Neural crest cell (in vitro differentiated cells): ENCODE data around the gene CACNA2D2. TPM values are rescaled to one million over a fixed set of nuclear protein-coding genes. Genes with fewer than 3 reads are reported as not detected.

Experiments
- DNase-seq: peaks from one replicate; pipeline ENCODE4 v3.0.0; 2021; ENCODE audit warnings: low read depth, mixed read lengths, low spot score
- H3K27ac Mint-ChIP-seq: one replicate; pipeline ENCODE4 v1.8.0; 2021; ENCODE audit warnings: mild to moderate bottlenecking, mixed read lengths; ENCODE audit not compliant: unreplicated experiment
- H3K27me3 Mint-ChIP-seq: 2 replicates; pipeline ENCODE4 v1.8.0; 2021; ENCODE audit warnings: low read depth, mild to moderate bottlenecking, mixed read lengths
- H3K36me3 Mint-ChIP-seq: 2 replicates; pipeline ENCODE4 v1.8.0; 2021; ENCODE audit warnings: low read depth, mild to moderate bottlenecking, mixed read lengths
- H3K4me1 Mint-ChIP-seq: 2 replicates; pipeline ENCODE4 v1.8.0; 2021; ENCODE audit warnings: mixed read lengths
- H3K4me3 Mint-ChIP-seq: one replicate; pipeline ENCODE4 v1.8.0; 2021; ENCODE audit warnings: mild to moderate bottlenecking, mixed read lengths
- H3K9me3 Mint-ChIP-seq: 2 replicates; pipeline ENCODE4 v1.8.0; 2021; ENCODE audit warnings: mixed read lengths
- CTCF ChIP-seq: fragments of 200-600 bp; sonication (generic); conservative IDR thresholded peaks from 2 replicates; pipeline ENCODE4 v1.5.0; 2021; ENCODE audit warnings: antibody characterized with exemption, mild to moderate bottlenecking
- total RNA-seq: library from RNA; stranded (reverse); gene quantifications from 2 replicates; pipeline ENCODE4 v1.2.1, GENCODE V29; 2021

Gene CACNA2D2
- total RNA-seq, 1 donor from 2014 or later, result 8.7 TPM

- Mint-ChIP-seq H3K4me1 (peaks cover 10% of the 10 kb centered on the region), H3K27me3 (no peaks in the 10 kb centered on the region), H3K27ac (no peak overlapping the region), H3K36me3 (no peaks in the 10 kb centered on the region), H3K9me3 (no peaks in the 10 kb centered on the region), H3K4me3 (no peak overlapping the region)
- DNase-seq, result no peak
- no peak for TF ChIP-seq CTCF
These were observed 119.7 kb downstream of the CACNA2D2 start for GRCh38 chr3:50383750-50384149.

DNA sequence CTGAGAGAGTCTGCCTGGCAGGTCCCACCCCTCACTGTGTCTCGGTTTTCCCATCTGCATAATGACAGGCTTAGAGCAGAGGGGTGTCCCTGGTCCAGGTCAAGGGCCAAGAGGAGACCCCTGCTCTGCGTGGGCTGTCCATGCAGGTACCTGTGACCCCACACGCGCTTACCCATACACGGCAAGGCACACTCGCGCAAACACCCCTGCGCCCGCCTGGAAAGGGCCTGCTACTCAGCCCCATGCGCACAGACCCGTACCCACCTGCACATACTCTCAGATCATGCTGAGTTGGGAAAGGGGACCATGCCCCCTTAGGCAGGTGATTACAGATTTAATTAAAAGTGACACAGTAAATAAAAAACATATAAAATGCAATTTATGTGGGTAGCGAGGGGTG, 120.7 kb downstream of the CACNA2D2 start:
- no peak for TF ChIP-seq CTCF
- Mint-ChIP-seq H3K36me3 (no peaks in the 10 kb centered on the region), H3K9me3 (no peaks in the 10 kb centered on the region), H3K4me1 (peaks cover 10% of the 10 kb centered on the region), H3K27ac (no peak overlapping the region), H3K4me3 (no peak overlapping the region), H3K27me3 (no peaks in the 10 kb centered on the region)
- no peak for DNase-seq

- DNase-seq, result no peak
- no peak overlapping the region for H3K27ac Mint-ChIP-seq
- TF ChIP-seq CTCF, result no peak
- H3K36me3 Mint-ChIP-seq, result no peaks in the 10 kb centered on the region
- H3K4me1 Mint-ChIP-seq, result peaks cover 10% of the 10 kb centered on the region
- H3K27me3 Mint-ChIP-seq, result no peaks in the 10 kb centered on the region
- no peak overlapping the region for H3K4me3 Mint-ChIP-seq
- H3K9me3 Mint-ChIP-seq, result no peaks in the 10 kb centered on the region
These were observed 122.1 kb downstream of the CACNA2D2 start for GRCh38 chr3:50381383-50381782.

DNA sequence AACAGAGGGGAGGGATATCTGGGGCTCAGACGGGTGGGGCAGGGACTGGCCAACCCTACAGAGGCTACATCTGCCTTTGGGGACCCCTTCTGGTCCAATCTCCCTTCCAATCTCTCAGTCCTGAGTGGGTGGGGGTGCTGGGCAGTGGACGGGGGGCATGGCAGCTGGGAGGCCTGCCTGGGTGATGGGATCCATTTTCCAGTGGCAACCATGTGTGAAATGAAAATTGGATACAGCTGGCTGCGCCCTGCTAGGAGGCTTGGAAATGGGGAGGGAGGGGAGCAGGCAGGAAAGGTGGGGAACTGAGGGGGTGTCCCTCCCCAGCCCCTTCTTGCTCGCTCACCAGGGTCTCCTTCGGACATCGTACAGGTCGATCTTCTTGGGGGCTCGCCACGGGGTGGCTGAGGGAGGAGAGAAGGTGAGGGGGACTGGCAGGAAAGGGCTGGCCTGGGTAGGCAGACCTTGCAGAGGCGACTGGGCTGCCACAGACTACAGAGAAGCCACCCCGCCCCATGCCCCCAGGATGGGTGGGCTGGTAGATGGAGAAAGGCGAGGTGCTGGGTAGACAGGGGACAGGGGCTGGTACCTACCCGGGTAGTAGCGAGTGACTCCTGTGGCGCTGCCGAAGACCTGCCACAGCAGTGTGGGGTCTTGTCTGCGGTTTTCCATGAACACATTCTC, 122.9 kb downstream of the CACNA2D2 start:
- peak overlapping the region; percentile 71 for H3K27ac Mint-ChIP-seq
- no peaks in the 10 kb centered on the region for H3K36me3 Mint-ChIP-seq
- H3K27me3 Mint-ChIP-seq, result no peaks in the 10 kb centered on the region
- H3K4me1 Mint-ChIP-seq, result peaks cover 10% of the 10 kb centered on the region
- no peak overlapping the region for H3K4me3 Mint-ChIP-seq
- TF ChIP-seq CTCF, result no peak
- no peaks in the 10 kb centered on the region for H3K9me3 Mint-ChIP-seq
- no peak for DNase-seq

- Mint-ChIP-seq H3K4me1 (peaks cover 7% of the 10 kb centered on the region), H3K4me3 (no peak overlapping the region), H3K9me3 (no peaks in the 10 kb centered on the region), H3K27me3 (no peaks in the 10 kb centered on the region), H3K27ac (peak overlapping the region; percentile 78), H3K36me3 (no peaks in the 10 kb centered on the region)
- TF ChIP-seq CTCF, result no peak
- no peak for DNase-seq
These were observed 124.7 kb downstream of the CACNA2D2 start for GRCh38 chr3:50378757-50379156.
